Cardiac muscle cell (in vitro differentiated cells and primary cell): ENCODE results near the gene FALEC. TPM values are rescaled to one million over a fixed set of nuclear protein-coding genes. Genes with fewer than 3 reads are reported as not detected.

Experiments
- DNase-seq, 2 donors: peaks; one replicate each; pipeline versions ENCODE4 v3.0.0 to v3.0.0-alpha.2; 2010 to 2017; ENCODE audit warnings: low read depth in 1 of 2, low spot score in 1 of 2
- H3K27ac ChIP-seq: fragments of 200-600 bp; sonication (generic); 2 replicates; pipeline ENCODE4 v1.5.1; 2016
- H3K27me3 ChIP-seq: fragments of 200-600 bp; sonication (generic); 2 replicates; pipeline ENCODE4 v1.6.0; 2016; ENCODE audit warnings: control low read depth
- H3K36me3 ChIP-seq: fragments of 200-600 bp; sonication (generic); 2 replicates; pipeline ENCODE4 v1.5.1; 2016; ENCODE audit warnings: control low read depth
- H3K4me1 ChIP-seq: fragments of 200-600 bp; sonication (generic); 2 replicates; pipeline ENCODE4 v1.8.1; 2017; ENCODE audit warnings: low read depth, mild to moderate bottlenecking, mixed run types
- H3K4me3 ChIP-seq: fragments of 200-600 bp; sonication (generic); 2 replicates; pipeline ENCODE4 v1.5.1; 2016; ENCODE audit warnings: mild to moderate bottlenecking
- H3K9me3 ChIP-seq: fragments of 200-600 bp; sonication (generic); 2 replicates; pipeline ENCODE4 v1.5.1; 2017; ENCODE audit warnings: low read depth, mild to moderate bottlenecking, control low read depth
- CTCF ChIP-seq: IDR thresholded peaks from 2 replicates; pipeline ENCODE4 v1.5.1; 2012; ENCODE audit warnings: low read depth, mild to moderate bottlenecking, low read length
- polyA plus RNA-seq: library from polyadenylated mRNA; unstranded; fragments of >200 nt; fragmentation: Nextera tagmentation; extraction: Ambion mirVana; gene quantifications from 2 replicates; pipeline ENCODE4 v1.2.1, GENCODE V29; 2016
- total RNA-seq: library from RNA; depleted of rRNA; stranded (reverse); fragments of >200 nt; gene quantifications from 2 replicates; pipeline ENCODE4 v1.2.3, GENCODE V29; 2016

The FALEC gene
- total and polyA plus RNA-seq, 2 experiments from 2014 or later: 3.9 to 4.7 TPM

GRCh38 chr1:150575072-150575489 is 59.5 kb downstream of the FALEC start:
- Histone ChIP-seq H3K4me1 (peaks cover 31% of the 10 kb centered on the region), H3K27ac (peak overlapping the region; percentile 51), H3K27me3 (no peaks in the 10 kb centered on the region), H3K9me3 (no peaks in the 10 kb centered on the region), H3K36me3 (peaks cover 39% of the 10 kb centered on the region), H3K4me3 (peak overlapping the region; percentile 76)
- no peak for TF ChIP-seq CTCF
- peak in 1 of 2 donors; percentile 36 for DNase-seq

- peak overlapping the region; percentile 51 for H3K27ac ChIP-seq
- H3K4me1 ChIP-seq: peaks cover 31% of the 10 kb centered on the region
- H3K27me3 ChIP-seq: no peaks in the 10 kb centered on the region
- DNase-seq: peak in 1 of 2 donors; percentile 48
- no peak for TF ChIP-seq CTCF
- H3K9me3 ChIP-seq: no peaks in the 10 kb centered on the region
- peak overlapping the region; percentile 76 for H3K4me3 ChIP-seq
- H3K36me3 ChIP-seq: peaks cover 39% of the 10 kb centered on the region
Measured at GRCh38 chr1:150575518-150576366, 60.2 kb downstream of the FALEC start.

- no peak overlapping the region for H3K27ac ChIP-seq
- H3K4me3 ChIP-seq: peak overlapping the region; percentile 76
- H3K9me3 ChIP-seq: no peaks in the 10 kb centered on the region
- no peaks in the 10 kb centered on the region for H3K27me3 ChIP-seq
- H3K4me1 ChIP-seq: peaks cover 31% of the 10 kb centered on the region
- DNase-seq: no peak
- TF ChIP-seq CTCF: no peak
- H3K36me3 ChIP-seq: peaks cover 39% of the 10 kb centered on the region
Measured at GRCh38 chr1:150576367-150576711, 60.8 kb downstream of the FALEC start.

GRCh38 chr1:150576794-150577556 is 61.4 kb downstream of the FALEC start:
- Histone ChIP-seq H3K27ac (peak overlapping the region; percentile 99), H3K4me3 (peak overlapping the region; percentile 76), H3K36me3 (peaks cover 39% of the 10 kb centered on the region), H3K4me1 (peaks cover 31% of the 10 kb centered on the region), H3K27me3 (no peaks in the 10 kb centered on the region), H3K9me3 (no peaks in the 10 kb centered on the region)
- DNase-seq: peak in 1 of 2 donors; percentile 49
- no peak for TF ChIP-seq CTCF

GRCh38 chr1:150577557-150578271 is 62.2 kb downstream of the FALEC start:
- H3K27me3 ChIP-seq: no peaks in the 10 kb centered on the region
- no peaks in the 10 kb centered on the region for H3K9me3 ChIP-seq
- peaks cover 39% of the 10 kb centered on the region for H3K36me3 ChIP-seq
- peak overlapping the region; percentile 76 for H3K4me3 ChIP-seq
- peak in 1 of 2 donors; percentile 63 for DNase-seq
- H3K4me1 ChIP-seq: peaks cover 31% of the 10 kb centered on the region
- H3K27ac ChIP-seq: peak overlapping the region; percentile 99
- no peak for TF ChIP-seq CTCF
